Right lobe of liver (tissue), 6 donors: ENCODE results near the gene KCTD2. TPM values are rescaled to one million over a fixed set of nuclear protein-coding genes. Genes with fewer than 3 reads are reported as not detected.
"Not testable (repeated sequence)": the region's sequence is repeated elsewhere in the genome, so short reads cannot be mapped to it uniquely, and the experiment has no call there.

ENCODE experiments used
- ATAC-seq, 4 donors: fragments of 200-7000 bp; cut with Tn5 transposase; one replicate each; pipeline ENCODE4 v1.9.1; 2020; ENCODE audit warnings: mild to moderate bottlenecking in 4 of 4, moderate library complexity in 4 of 4
- DNase-seq, 3 donors: peaks; one replicate each; pipeline ENCODE4 v3.0.0-alpha.2; 2020
- H3K27ac ChIP-seq, 3 donors: fragments of 200-600 bp; one replicate each; pipeline ENCODE4 v1.8.0; 2022
- H3K27me3 ChIP-seq, 2 donors: fragments of 200-600 bp; one replicate each; pipeline ENCODE4 v1.8.0; 2022
- H3K36me3 ChIP-seq, 4 donors: fragments of 200-600 bp; sonication (generic) in 1 of 4; one replicate each; pipeline versions ENCODE4 v1.5.1 to v1.8.0; 2017 to 2022; ENCODE audit warnings: control low read depth in 1 of 4
- H3K4me1 ChIP-seq, 4 donors: fragments of 200-600 bp; sonication (generic) in 1 of 4; one replicate each; pipeline versions ENCODE4 v1.5.1 to v1.8.0; 2017 to 2022; ENCODE audit warnings: control low read depth in 1 of 4
- H3K4me3 ChIP-seq, 3 donors: fragments of 200-600 bp; one replicate each; pipeline ENCODE4 v1.8.0; 2022
- H3K9me3 ChIP-seq, 4 donors: fragments of 200-600 bp; sonication (generic) in 1 of 4; one replicate each; pipeline versions ENCODE4 v1.5.1 to v1.8.0; 2017 to 2022; ENCODE audit warnings: control low read depth in 1 of 4
- POLR2A ChIP-seq: fragments of 450-650 bp; IDR thresholded peaks from one replicate; pipeline ENCODE4 v1.6.1; 2017; ENCODE audit warnings: antibody characterized with exemption, mild to moderate bottlenecking
- WGBS: methylation state at CpG from one replicate; pipeline ENCODE4 v1.1.6; 2018; ENCODE audit warnings: low coverage, low lambda C conversion rate; ENCODE audit not compliant: insufficient coverage; ENCODE audit errors: missing lambda C conversion rate; 5-methylcytosine and 5-hydroxymethylcytosine counted together
- intact Hi-C, 2 donors: fragments of 100-400 bp; cut with DNase I; formaldehyde crosslinking; loops; one replicate each; pipeline versions ENCODE4 v1.11.2 to v1.14.1; 2022
- total RNA-seq, 6 experiments: library from RNA; depleted of rRNA in 2 of 6; stranded (reverse); fragments of >200 nt in 2 of 6; fragmentation: NEBNext Ultra II Directional in 3 of 6; extraction: Animal tissue kit (Norgen Biotek cat#: 25700) in 3 of 6; gene quantifications; one replicate each; pipeline versions ENCODE4 v1.1.0 to v1.2.4, GENCODE V29; 2016 to 2023
- TF ChIP-seq, protein P1 (sequence below), 4 donors: fragments of 200-600 bp in 3 of 4; fragments of 450-650 bp in 1 of 4; IDR thresholded peaks; one replicate each; pipeline versions ENCODE4 v1.5.1 to v1.8.0; 2016 to 2022; ENCODE audit warnings: antibody characterized with exemption in 4 of 4, mild to moderate bottlenecking in 2 of 4
- donor health status: DM: no; HTN: yes; CAD: no.
- donor health status: DM: no; HTN: no; CAD: no.
- donor health status: DM: no; HTN: no; CAD: no.
- donor health status: DM: no; HTN: yes; CAD: no.
- donor health status: DM: no; HTN: yes; CAD: no.

KCTD2 gene
- total RNA-seq, 6 experiments from 2014 or later = 7.2 to 10.3 (median 8.1) TPM

DNA sequence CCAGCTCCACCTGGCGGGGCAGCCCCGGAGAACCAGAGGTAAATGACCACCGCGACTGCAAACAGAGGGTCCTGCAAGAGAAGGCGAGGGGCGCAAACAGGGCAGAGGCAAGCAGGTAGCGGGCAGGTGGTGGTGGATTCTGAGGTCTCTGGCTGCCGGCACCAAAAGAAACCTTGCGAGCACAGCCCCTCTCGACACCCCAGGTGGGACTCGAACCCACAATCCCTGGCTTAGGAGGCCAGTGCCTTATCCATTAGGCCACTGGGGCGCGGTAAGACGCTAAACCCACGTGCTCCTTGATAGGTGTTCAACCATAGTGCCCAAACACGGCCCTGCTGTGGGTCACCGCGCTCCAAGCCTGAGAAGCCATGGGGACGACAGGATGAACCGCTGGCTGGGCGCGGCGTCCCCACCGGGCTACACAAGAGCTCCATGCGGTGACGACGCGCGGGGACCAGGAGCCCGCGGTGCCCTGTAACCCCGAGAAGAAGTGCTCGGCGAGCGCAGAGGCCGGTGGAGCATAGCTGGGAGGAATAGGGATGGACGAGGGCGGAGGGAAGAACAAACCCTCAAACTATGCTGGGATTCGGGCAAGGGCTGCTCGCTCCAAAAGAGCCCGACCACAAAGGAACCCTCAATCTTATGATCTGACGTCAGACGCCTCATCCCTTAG is 12.7 kb upstream of the KCTD2 start:
- Histone ChIP-seq H3K27me3 (no peaks in the 10 kb centered on the region), H3K4me1 (peaks cover 0 to 16% (median 7%) of the 10 kb centered on the region in 4 donors), H3K9me3 (no peaks in the 10 kb centered on the region), H3K36me3 (peaks cover 5 to 11% (median 8%) of the 10 kb centered on the region in 4 donors), H3K27ac (peak overlapping the region; percentile 61 to 78 (median 76)), H3K4me3 (peak overlapping the region; percentile 66 to 71 (median 68))
- DNase-seq (peak; percentile 83 to 88 (median 85)), ATAC-seq (peak; percentile 72 to 79 (median 72))
- intact Hi-C loops = no loop called here
- TF ChIP-seq, protein P1, sequence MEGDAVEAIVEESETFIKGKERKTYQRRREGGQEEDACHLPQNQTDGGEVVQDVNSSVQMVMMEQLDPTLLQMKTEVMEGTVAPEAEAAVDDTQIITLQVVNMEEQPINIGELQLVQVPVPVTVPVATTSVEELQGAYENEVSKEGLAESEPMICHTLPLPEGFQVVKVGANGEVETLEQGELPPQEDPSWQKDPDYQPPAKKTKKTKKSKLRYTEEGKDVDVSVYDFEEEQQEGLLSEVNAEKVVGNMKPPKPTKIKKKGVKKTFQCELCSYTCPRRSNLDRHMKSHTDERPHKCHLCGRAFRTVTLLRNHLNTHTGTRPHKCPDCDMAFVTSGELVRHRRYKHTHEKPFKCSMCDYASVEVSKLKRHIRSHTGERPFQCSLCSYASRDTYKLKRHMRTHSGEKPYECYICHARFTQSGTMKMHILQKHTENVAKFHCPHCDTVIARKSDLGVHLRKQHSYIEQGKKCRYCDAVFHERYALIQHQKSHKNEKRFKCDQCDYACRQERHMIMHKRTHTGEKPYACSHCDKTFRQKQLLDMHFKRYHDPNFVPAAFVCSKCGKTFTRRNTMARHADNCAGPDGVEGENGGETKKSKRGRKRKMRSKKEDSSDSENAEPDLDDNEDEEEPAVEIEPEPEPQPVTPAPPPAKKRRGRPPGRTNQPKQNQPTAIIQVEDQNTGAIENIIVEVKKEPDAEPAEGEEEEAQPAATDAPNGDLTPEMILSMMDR (IDR thresholded peaks at IDR 0.05) = no peak
- no peak for TF ChIP-seq POLR2A
- WGBS = 0% methylated on average over 17 of the region's 43 CpGs

DNA sequence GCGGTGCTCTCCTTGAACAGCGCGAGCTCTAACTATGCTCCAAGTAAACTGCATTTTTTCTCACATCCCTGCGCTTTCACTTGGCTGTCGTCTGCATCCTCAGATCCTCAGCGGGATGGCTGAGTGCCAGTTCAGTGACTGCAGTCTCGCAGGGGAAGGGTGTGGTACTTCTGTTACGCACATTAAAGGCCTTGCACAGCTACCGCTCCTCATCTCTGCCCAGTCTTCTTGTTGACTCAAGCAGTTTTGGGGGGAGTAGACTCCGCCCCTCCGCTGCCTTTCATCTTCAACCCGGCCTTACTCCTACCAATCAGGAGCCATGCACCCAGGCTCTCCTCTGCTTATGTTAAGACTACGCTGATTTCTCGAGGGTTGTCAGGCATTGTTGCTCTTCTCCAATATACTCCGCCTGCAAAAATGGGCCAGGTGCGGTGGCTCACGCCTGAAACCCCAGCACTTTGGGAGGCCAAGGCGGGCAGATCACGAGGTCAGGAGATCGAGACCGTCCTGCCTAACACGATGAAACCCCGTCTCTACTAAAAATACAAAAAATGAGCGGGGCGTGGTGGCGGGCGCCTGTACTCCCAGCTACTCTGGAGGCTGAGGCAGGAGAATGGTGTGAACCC is 10.3 kb upstream of the KCTD2 start:
- 75% methylated on average over 22 of the region's 27 CpGs for WGBS
- Histone ChIP-seq H3K4me1 (peaks cover 0 to 16% (median 7%) of the 10 kb centered on the region in 4 donors), H3K9me3 (no peaks in the 10 kb centered on the region)

DNA sequence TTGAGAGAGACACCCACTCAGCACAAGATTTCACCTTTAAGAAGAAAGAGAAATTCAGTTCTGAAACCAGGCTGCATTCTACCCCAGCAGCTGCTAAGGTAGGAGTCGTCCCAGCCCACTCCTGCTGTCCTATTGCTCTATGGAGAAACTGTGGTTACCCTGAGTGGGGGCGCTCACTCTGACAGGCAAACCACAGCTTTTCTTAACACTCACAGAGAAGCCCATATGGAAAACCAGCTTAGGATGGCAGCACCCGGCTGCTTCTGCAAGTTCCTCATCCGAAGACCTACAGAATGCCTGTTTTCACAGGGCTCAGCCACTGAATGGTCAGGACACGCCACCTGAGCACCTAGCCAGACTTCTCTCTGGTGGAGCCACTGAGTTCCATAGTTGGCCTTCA is 7.8 kb upstream of the KCTD2 start:
- Histone ChIP-seq H3K4me1 (peaks cover 0 to 8% (median 0%) of the 10 kb centered on the region in 4 donors), H3K36me3 (peaks cover 6 to 40% (median 18%) of the 10 kb centered on the region in 4 donors), H3K27me3 (no peaks in the 10 kb centered on the region), H3K4me3 (no peak overlapping the region), H3K27ac (no peak overlapping the region), H3K9me3 (no peaks in the 10 kb centered on the region)
- DNase-seq (no peak), ATAC-seq (no peak)
- intact Hi-C loops = no loop called here
- no peak for TF ChIP-seq POLR2A
- TF ChIP-seq, protein P1 (IDR thresholded peaks at IDR 0.05) = no peak
- WGBS = 71% methylated on average over 3 of the region's 5 CpGs

More for the DNA sequence above, 10.3 kb upstream of the KCTD2 start:
- H3K27ac ChIP-seq = peak overlapping the region in 1 of 3 donors; percentile 6
- H3K27me3 ChIP-seq = no peaks in the 10 kb centered on the region
- ATAC-seq = peak in 3 of 4 donors; percentile 3 to 6 (median 4)
- peaks cover 6 to 35% (median 15%) of the 10 kb centered on the region in 4 donors for H3K36me3 ChIP-seq
- peak; percentile 77 to 84 (median 78) for DNase-seq
- intact Hi-C loops = no loop called here
- TF ChIP-seq, protein P1 (IDR thresholded peaks at IDR 0.05) = no peak
- no peak for TF ChIP-seq POLR2A
- no peak overlapping the region for H3K4me3 ChIP-seq

DNA sequence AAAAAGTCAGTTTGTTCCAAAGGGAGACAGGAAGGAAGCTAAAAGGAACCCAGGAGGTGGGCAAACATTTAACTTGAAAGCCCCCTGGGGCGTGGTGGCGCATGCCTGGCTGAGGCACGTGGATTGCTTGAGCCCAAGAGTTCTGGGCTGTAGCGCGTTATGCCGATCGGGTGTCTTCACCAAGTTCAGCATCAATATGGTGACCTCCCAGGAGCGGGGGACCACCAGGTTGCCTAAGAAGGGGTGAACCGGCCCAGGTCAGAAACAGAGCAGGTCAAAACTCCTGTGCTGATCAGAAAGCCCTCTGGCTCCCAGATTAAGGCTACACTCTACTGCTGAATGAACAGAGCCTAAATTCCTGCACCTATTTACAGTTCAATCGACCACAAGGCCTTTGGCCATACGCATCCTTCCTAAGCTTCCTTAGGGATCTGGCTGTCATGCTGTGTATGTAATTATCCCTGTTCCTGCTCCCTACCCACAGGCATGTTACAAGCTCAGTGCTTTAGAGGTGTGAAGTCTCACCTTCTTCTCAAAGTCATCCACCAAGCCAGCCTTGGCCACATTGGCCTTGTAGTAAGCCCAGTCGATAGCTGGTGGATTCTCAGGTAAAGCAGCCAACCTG is 5.3 kb upstream of the KCTD2 start:
- no peaks in the 10 kb centered on the region for H3K9me3 ChIP-seq
- no peak for ATAC-seq
- no peak for TF ChIP-seq POLR2A
- TF ChIP-seq, protein P1 (IDR thresholded peaks at IDR 0.05) = no peak
- H3K27me3 ChIP-seq = no peaks in the 10 kb centered on the region
- peaks cover 6 to 40% (median 18%) of the 10 kb centered on the region in 4 donors for H3K36me3 ChIP-seq
- DNase-seq = no peak
- WGBS = 29% methylated on average over 1 of the region's 12 CpGs
- intact Hi-C loops = loop anchor here in 1 of 2 donors (5.0 kb wide), 1 partner anchor 34 kb away; no protein-coding TSS in a partner anchor
- H3K4me3 ChIP-seq = no peak overlapping the region
- H3K4me1 ChIP-seq = peaks cover 0 to 7% (median 3%) of the 10 kb centered on the region in 4 donors
- H3K27ac ChIP-seq = no peak overlapping the region

DNA sequence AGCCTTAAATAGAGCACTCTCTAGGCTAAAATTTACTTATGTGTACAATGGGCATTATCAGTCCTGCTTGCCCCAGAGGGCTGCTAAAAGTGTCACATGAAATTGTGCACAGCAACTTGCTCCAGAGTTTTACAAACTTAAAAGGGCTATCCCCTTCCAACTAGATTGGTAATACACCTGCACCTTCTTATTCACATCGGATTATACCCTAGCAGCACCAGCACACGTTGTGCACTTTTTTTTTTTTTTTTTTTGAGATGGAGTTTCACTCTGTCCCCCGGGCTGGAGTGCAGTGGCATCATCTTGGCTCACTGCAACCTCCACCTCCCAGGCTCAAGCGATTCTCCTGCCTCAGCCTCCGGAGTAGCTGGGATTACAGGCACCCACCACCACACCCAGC is 3.2 kb upstream of the KCTD2 start:
- H3K27me3 ChIP-seq, DNase-seq, H3K4me3 ChIP-seq, ATAC-seq, H3K9me3 ChIP-seq, H3K27ac ChIP-seq: not testable (repeated sequence)
- intact Hi-C loops = loop anchor here in 1 of 2 donors (5.0 kb wide), 1 partner anchor 36 kb away; no protein-coding TSS in a partner anchor
- Histone ChIP-seq H3K36me3 (peaks cover 4 to 35% (median 15%) of the 10 kb centered on the region in 4 donors), H3K4me1 (peaks cover 0 to 18% (median 8%) of the 10 kb centered on the region in 4 donors)
- WGBS = 63% methylated on average over 4 of the region's 5 CpGs
